Activated T-cell treated with anti-CD3 and anti-CD28 coated beads for 48 hours (primary cell): ENCODE measurements around the gene UTP18.

ENCODE experiments used
- DNase-seq: peaks from one replicate; pipeline ENCODE4 v3.0.0-alpha.2; 2020; ENCODE audit warnings: low read depth

The UTP18 gene

DNA sequence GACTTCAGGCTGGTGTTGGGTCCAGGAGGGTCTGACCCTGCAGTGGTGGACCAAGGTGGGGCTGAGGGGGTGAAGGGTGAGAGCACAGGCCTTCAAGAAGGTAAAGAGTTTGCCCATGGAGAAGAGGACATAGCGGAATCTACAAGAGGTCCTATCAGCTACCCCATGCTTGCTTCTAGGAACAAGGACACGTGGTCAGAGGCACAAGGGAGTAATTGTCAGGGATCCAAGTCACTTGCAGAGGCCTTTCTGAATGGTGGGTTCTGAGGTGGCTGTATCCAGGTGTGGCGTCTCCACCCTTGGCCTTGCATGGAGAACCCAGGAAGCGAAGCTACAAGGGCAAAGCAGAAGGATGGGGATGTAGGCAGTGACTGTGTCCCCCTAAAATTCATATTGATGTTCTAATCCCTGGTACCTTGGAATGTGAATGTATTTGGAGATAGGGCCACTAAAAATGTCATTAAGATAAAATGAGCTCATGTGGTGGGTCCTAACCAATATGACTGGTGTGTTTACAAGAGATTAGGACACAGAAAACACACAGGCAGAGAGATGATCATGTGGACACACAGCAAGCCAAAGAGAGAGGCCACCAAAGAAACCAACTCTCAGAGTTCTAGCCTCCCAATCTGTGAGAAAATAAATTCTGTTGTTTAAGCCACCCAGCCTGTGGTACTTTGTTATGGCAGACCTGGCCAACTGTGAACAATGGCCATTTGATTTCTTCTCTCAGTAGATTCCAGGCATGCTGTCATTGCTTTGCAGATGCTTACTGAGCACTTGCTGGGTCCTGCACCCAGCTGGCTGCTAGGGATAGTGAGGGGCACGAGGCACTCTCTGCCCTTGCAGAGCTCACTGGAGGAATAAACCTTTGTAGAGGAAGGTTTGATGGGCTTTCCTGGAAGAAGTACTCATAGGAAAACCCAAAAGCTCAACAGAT is 75.8 kb downstream of the UTP18 start:
- no peak for DNase-seq

DNA sequence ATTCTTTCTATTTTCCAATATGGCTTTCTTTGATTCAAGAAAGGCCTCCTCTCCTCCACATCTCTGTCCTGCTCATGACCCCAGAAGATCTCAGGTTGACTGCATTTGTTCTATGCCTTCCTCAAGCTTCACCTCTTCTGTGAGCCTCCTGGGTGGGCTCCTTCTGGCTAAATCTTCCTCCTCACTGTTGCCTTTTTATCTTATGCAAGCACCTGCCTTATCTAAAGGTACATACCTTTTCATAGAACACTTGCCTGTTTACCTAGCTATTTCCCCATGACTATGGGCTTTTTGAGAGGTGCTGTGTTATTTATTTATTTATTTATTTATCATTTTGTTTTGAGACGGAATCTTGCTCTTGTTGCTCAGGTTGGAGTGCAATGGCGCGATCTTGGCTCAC is 81.1 kb downstream of the UTP18 start:
- no peak for DNase-seq

DNA sequence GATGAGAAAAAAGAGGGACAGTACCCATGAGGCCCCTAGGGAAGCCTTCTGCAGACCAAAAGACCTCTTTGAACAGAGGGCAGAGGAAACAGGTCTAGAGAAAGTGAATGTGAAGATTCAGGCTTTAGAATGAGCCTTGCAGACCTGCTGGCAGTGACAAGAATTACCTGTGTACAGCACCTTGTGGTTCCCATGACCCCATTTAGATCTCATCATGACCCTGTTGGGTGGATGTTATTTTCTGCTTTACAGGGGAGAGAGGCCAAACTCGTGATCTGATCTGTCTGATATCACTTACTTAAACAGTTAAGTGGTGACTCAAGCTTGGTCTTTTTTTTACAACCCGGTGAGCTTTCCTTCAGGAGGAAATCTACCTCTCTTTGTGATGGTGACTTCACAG is 81.9 kb downstream of the UTP18 start:
- no peak for DNase-seq

DNA sequence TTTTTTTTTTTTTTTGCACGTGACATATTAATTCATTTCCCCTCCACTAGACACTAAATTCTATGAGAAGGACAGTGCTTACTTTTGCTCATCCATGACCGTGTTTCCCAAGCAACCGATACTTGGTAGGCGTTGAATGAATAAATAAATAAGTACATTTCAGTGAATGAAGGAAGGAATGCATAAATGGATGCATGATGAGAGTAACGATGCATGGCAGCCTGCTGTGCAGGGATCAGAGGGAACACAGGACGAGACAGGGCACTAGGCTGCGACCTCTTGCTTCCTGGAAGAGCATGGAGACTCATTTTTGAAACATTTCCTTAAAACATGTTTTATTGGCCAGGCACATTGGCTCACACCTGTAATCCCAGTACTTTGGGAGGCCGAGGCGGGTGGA is 84.2 kb downstream of the UTP18 start:
- no peak for DNase-seq

DNA sequence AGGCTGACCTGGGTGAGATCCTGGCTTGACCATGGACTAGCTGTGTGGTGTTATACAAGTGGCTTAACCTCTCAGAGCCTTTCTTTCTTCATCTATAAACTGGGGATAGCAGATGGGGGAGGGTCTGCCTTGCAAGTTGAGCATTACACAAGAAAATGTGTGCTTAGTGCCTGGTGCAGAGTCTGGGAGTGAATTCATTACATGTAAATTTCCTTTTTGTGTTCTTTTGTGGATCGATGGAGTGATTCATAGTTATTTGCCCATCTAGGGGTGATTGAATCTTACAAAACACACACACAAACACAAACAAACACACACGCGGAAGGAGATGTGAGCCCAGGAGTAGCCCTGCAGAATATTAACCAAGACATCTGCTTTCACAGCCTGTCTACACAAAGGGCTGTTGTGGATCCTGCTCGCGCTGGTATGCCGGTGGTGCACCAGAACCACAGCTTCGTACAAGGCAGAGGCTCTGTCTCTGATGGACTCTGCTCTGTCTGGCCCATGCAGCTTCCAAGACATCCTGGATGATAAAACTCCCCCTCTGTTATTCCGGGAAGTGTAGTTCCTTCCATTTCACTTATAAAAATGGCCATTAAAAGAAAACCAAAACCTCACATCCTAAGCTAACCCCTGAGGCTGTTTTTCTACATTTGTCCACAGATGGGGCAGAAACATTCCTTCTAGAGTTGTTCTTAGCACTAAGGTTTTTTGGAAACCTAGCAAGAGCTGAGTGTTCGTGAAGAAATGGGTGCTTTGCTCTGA is 86.1 kb downstream of the UTP18 start:
- DNase-seq, result no peak
